ENCODE results near the gene RNF208. TPM values are rescaled to one million over a fixed set of nuclear protein-coding genes. Genes with fewer than 3 reads are reported as not detected.

The RNF208 gene
- total and polyA plus RNA-seq, 9 of the 15 experiments (the other 6 are each of a cell fraction or from before 2014, with no cell fraction given) = 0.15 to 6.9 (median 0.50) TPM; not detected in 2

DNA sequence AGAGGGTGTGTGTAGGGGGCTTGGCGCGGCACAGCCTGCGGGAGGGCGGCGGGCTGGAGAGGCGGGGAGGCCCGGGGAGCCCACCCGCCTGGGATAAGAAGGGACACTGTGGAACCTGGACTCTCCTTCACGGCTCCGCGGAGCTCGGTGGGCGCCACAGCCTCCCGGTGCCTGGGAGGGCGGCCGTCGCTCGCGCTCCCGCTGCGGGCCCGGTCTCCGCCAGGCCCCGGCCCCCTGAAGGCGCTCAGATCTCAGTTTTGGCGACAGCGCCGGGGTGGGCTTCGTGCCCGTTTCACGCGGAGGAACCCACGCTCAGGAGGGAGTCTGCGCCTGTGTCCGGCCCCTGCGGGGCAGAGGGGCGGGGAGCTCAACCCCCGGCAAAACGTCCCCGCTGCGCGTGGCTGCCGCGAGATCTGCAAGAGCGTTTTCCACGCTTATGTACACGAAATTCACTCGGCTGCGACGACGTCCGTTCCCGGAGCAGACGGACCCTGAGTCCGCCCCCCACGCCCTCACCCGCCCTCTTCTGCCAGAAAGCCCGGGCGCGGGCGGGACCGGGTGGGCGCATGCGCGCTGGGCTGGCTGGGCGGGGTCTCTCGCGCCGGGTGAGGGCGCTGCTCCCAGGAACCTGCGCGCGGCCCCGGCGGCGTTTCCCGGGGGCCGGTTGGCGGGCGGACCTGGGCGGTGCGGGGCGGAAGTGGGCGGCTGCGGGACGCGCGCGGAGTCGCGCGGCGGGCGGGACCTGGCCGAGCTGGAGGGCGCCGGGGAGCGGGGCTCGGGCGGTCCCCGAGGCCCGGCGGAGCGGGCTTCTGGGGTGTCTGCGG is 32.8 kb upstream of the RNF208 start, which contains the start of gene NELFB (continued):
- TF ChIP-seq, protein P1, sequence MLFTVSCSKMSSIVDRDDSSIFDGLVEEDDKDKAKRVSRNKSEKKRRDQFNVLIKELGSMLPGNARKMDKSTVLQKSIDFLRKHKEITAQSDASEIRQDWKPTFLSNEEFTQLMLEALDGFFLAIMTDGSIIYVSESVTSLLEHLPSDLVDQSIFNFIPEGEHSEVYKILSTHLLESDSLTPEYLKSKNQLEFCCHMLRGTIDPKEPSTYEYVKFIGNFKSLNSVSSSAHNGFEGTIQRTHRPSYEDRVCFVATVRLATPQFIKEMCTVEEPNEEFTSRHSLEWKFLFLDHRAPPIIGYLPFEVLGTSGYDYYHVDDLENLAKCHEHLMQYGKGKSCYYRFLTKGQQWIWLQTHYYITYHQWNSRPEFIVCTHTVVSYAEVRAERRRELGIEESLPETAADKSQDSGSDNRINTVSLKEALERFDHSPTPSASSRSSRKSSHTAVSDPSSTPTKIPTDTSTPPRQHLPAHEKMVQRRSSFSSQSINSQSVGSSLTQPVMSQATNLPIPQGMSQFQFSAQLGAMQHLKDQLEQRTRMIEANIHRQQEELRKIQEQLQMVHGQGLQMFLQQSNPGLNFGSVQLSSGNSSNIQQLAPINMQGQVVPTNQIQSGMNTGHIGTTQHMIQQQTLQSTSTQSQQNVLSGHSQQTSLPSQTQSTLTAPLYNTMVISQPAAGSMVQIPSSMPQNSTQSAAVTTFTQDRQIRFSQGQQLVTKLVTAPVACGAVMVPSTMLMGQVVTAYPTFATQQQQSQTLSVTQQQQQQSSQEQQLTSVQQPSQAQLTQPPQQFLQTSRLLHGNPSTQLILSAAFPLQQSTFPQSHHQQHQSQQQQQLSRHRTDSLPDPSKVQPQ (CRISPR knock-in tag; IDR thresholded peaks at IDR 0.05; ENCODE audit: borderline replicate concordance) = no peak
- no peak for TF ChIP-seq RBM17 (IDR thresholded peaks at IDR 0.05; ENCODE audit: borderline replicate concordance, low read depth, low read length)
- no peak for TF ChIP-seq ZNF57 (CRISPR knock-in tag; IDR thresholded peaks at IDR 0.05)
- TF ChIP-seq MEF2D (tag; conservative IDR thresholded peaks at IDR 0.05; ENCODE audit: low read depth) = no peak
- peak; percentile 43 for TF ChIP-seq CHD2 (IDR thresholded peaks at IDR 0.05; ENCODE audit: low read depth, low read length)
- TF ChIP-seq, protein P2, sequence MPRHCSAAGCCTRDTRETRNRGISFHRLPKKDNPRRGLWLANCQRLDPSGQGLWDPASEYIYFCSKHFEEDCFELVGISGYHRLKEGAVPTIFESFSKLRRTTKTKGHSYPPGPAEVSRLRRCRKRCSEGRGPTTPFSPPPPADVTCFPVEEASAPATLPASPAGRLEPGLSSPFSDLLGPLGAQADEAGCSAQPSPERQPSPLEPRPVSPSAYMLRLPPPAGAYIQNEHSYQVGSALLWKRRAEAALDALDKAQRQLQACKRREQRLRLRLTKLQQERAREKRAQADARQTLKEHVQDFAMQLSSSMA (CRISPR knock-in tag; IDR thresholded peaks at IDR 0.05) = 0 out of 2 replicates have a peak, but pooled peaks have one; percentile 72
- TF ChIP-seq NBN (IDR thresholded peaks at IDR 0.05; ENCODE audit: low read depth) = no peak
- TF ChIP-seq MYNN (IDR thresholded peaks at IDR 0.05) = no peak
- no peak for TF ChIP-seq MYNN (CRISPR knock-in tag; IDR thresholded peaks at IDR 0.05)
- peak; percentile 42; the same call in 1 of the 2 replicates for TF ChIP-seq NFIC (IDR thresholded peaks at IDR 0.05)
- TF ChIP-seq, protein P3, sequence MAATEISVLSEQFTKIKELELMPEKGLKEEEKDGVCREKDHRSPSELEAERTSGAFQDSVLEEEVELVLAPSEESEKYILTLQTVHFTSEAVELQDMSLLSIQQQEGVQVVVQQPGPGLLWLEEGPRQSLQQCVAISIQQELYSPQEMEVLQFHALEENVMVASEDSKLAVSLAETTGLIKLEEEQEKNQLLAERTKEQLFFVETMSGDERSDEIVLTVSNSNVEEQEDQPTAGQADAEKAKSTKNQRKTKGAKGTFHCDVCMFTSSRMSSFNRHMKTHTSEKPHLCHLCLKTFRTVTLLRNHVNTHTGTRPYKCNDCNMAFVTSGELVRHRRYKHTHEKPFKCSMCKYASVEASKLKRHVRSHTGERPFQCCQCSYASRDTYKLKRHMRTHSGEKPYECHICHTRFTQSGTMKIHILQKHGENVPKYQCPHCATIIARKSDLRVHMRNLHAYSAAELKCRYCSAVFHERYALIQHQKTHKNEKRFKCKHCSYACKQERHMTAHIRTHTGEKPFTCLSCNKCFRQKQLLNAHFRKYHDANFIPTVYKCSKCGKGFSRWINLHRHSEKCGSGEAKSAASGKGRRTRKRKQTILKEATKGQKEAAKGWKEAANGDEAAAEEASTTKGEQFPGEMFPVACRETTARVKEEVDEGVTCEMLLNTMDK (IDR thresholded peaks at IDR 0.05; ENCODE audit: borderline replicate concordance, insufficient read depth, low read depth, low read length, poor library complexity, severe bottlenecking) = peak; percentile 64
- TF ChIP-seq SRSF7 (optimal IDR thresholded peaks at IDR 0.05; ENCODE audit: low read depth, low read length) = no peak
- no peak for TF ChIP-seq TCF7L2 (IDR thresholded peaks at IDR 0.05; ENCODE audit: low read depth, low read length)
- TF ChIP-seq, protein P4, sequence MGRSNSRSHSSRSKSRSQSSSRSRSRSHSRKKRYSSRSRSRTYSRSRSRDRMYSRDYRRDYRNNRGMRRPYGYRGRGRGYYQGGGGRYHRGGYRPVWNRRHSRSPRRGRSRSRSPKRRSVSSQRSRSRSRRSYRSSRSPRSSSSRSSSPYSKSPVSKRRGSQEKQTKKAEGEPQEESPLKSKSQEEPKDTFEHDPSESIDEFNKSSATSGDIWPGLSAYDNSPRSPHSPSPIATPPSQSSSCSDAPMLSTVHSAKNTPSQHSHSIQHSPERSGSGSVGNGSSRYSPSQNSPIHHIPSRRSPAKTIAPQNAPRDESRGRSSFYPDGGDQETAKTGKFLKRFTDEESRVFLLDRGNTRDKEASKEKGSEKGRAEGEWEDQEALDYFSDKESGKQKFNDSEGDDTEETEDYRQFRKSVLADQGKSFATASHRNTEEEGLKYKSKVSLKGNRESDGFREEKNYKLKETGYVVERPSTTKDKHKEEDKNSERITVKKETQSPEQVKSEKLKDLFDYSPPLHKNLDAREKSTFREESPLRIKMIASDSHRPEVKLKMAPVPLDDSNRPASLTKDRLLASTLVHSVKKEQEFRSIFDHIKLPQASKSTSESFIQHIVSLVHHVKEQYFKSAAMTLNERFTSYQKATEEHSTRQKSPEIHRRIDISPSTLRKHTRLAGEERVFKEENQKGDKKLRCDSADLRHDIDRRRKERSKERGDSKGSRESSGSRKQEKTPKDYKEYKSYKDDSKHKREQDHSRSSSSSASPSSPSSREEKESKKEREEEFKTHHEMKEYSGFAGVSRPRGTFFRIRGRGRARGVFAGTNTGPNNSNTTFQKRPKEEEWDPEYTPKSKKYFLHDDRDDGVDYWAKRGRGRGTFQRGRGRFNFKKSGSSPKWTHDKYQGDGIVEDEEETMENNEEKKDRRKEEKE (IDR thresholded peaks at IDR 0.05; ENCODE audit: borderline replicate concordance in 1 of 2, control insufficient read depth in 1 of 2, low read depth in 2 of 2, low read length in 1 of 2) = peak in 1 of 2 experiments; percentile 94; a peak in 2 of 4 replicates
- no peak for TF ChIP-seq ADNP (tag; IDR thresholded peaks at IDR 0.05)
- no peak for TF ChIP-seq NCOA4 (IDR thresholded peaks at IDR 0.05; ENCODE audit: partially characterized antibody)

All from K562 (cell line).